Pulmonary artery endothelial cell (primary cell): Measurements from ENCODE around the gene ALDH1B1. TPM values are rescaled to one million over a fixed set of nuclear protein-coding genes. Genes with fewer than 3 reads are reported as not detected.

ENCODE experiments used
- DNase-seq: peaks from one replicate; pipeline ENCODE4 v3.0.0-alpha.2; 2011; ENCODE audit warnings: low read depth, low spot score
- total RNA-seq: library from RNA; depleted of rRNA; stranded (reverse); fragments of >200 nt; gene quantifications from 2 replicates; pipeline ENCODE4 v1.2.3, GENCODE V29; 2014

The ALDH1B1 gene
- total RNA-seq: 24.7 and 29.0 TPM in 2 replicates

GRCh38 chr9:38392235-38393127 is at the start of gene ALDH1B1:
Gene ALDH1B1, plus strand, starts transcription at chr9:38392702. Its CDS starts 3,047 bp downstream, at chr9:38395749.
- peak; percentile 39 for DNase-seq

- no peak for DNase-seq
Observed at GRCh38 chr9:38343037-38343436, 49.5 kb upstream of the ALDH1B1 start.

- DNase-seq: no peak
Observed at GRCh38 chr9:38343552-38343951, 49.0 kb upstream of the ALDH1B1 start.

- DNase-seq: no peak
Observed at GRCh38 chr9:38344566-38345324, 47.8 kb upstream of the ALDH1B1 start.

- DNase-seq: no peak
Observed at GRCh38 chr9:38345851-38346755, 46.4 kb upstream of the ALDH1B1 start.

GRCh38 chr9:38346811-38347210 is 45.7 kb upstream of the ALDH1B1 start:
- no peak for DNase-seq

GRCh38 chr9:38347271-38347671 is 45.2 kb upstream of the ALDH1B1 start:
- DNase-seq: no peak

GRCh38 chr9:38347946-38348345 is 44.6 kb upstream of the ALDH1B1 start:
- DNase-seq: no peak

GRCh38 chr9:38350529-38350928 is 42.0 kb upstream of the ALDH1B1 start:
- no peak for DNase-seq

GRCh38 chr9:38352530-38353328 is 39.8 kb upstream of the ALDH1B1 start:
- DNase-seq: no peak

GRCh38 chr9:38355115-38355514 is 37.4 kb upstream of the ALDH1B1 start:
- no peak for DNase-seq

GRCh38 chr9:38355517-38356120 is 36.9 kb upstream of the ALDH1B1 start:
- DNase-seq: no peak

- DNase-seq: no peak
Observed at GRCh38 chr9:38356851-38357250, 35.7 kb upstream of the ALDH1B1 start.

GRCh38 chr9:38357350-38358114 is 35.0 kb upstream of the ALDH1B1 start:
- no peak for DNase-seq

- DNase-seq: no peak
Observed at GRCh38 chr9:38358390-38359296, 33.9 kb upstream of the ALDH1B1 start.

GRCh38 chr9:38359297-38359653 is 33.2 kb upstream of the ALDH1B1 start:
- no peak for DNase-seq

GRCh38 chr9:38359689-38360385 is 32.7 kb upstream of the ALDH1B1 start:
- no peak for DNase-seq
